NB4 (cell line): Measurements from ENCODE around the gene TUBB8.

Source experiments
- CTCF ChIP-seq: IDR thresholded peaks from one replicate; pipeline ENCODE4 v1.5.1; 2012; ENCODE audit warnings: low read depth, low read length
- MYC ChIP-seq: IDR thresholded peaks from 2 replicates; pipeline ENCODE4 v1.6.1; 2011; ENCODE audit warnings: low read depth, low read length
- TF ChIP-seq, protein P1 (sequence below): IDR thresholded peaks from 2 replicates; pipeline ENCODE4 v1.6.1; 2011; ENCODE audit warnings: low read depth, low read length

DNA sequence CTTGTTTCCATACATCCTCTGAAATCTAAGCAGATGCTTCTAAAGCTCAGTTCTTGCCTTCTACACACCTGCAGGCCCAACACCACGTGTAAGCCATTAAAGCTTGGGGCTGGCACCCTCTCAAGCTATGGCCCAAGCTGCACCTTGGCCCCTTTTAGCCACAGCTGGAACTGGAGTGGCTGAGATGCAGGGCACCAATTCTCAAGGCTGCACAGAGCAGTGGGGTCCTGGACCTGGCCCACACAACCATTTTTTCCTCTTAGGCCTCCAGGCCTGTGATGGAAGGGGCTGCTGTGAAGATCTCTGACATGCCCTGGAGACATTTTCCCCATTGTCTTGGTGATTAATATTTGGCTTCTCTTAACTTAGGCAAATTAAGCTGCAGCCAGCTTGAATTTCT, 47.4 kb upstream of the TUBB8 start:
- no peak for TF ChIP-seq CTCF
- TF ChIP-seq, protein P1, sequence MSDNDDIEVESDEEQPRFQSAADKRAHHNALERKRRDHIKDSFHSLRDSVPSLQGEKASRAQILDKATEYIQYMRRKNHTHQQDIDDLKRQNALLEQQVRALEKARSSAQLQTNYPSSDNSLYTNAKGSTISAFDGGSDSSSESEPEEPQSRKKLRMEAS: no peak
- TF ChIP-seq MYC: no peak
